GM10266 (cell line): ENCODE results near the gene LDAF1.
"Not testable (repeated sequence)": the region's sequence is repeated elsewhere in the genome, so short reads cannot be mapped to it uniquely, and the experiment has no call there.

Experiments
- DNase-seq: peaks from one replicate; pipeline ENCODE4 v3.0.0; 2012; ENCODE audit errors: extremely low spot score
- TF ChIP-seq, protein P1 (sequence below): IDR thresholded peaks from 2 replicates; pipeline ENCODE4 v1.5.1; 2012; ENCODE audit warnings: mild to moderate bottlenecking, low read depth; ENCODE audit not compliant: control insufficient read depth, insufficient read depth; ENCODE audit errors: missing control alignments

Gene LDAF1

GRCh38 chr16:21128991-21129390, 29.5 kb upstream of the LDAF1 start:
- TF ChIP-seq, protein P1, sequence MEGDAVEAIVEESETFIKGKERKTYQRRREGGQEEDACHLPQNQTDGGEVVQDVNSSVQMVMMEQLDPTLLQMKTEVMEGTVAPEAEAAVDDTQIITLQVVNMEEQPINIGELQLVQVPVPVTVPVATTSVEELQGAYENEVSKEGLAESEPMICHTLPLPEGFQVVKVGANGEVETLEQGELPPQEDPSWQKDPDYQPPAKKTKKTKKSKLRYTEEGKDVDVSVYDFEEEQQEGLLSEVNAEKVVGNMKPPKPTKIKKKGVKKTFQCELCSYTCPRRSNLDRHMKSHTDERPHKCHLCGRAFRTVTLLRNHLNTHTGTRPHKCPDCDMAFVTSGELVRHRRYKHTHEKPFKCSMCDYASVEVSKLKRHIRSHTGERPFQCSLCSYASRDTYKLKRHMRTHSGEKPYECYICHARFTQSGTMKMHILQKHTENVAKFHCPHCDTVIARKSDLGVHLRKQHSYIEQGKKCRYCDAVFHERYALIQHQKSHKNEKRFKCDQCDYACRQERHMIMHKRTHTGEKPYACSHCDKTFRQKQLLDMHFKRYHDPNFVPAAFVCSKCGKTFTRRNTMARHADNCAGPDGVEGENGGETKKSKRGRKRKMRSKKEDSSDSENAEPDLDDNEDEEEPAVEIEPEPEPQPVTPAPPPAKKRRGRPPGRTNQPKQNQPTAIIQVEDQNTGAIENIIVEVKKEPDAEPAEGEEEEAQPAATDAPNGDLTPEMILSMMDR = no peak
- no peak for DNase-seq

DNA sequence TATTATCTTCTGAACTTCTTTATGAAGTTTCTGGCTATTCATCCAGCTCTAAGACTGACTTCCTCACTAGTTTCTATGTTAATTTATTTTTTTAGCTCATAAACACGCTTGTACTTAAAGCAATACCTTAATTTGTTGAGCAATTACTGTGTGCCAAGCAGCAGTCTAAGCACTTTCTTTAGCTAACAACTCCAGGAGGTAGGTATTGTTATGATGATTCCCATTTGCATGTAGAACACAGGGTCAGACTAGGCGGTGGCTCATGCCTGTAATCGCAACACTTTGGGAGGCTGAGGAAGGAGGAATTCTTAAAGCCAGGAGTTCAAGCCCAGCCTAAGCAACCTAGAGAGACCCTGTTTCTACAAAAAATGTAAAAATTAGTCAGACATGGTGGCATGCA, 27.7 kb upstream of the LDAF1 start:
- DNase-seq = no peak
- TF ChIP-seq, protein P1 = no peak

DNA sequence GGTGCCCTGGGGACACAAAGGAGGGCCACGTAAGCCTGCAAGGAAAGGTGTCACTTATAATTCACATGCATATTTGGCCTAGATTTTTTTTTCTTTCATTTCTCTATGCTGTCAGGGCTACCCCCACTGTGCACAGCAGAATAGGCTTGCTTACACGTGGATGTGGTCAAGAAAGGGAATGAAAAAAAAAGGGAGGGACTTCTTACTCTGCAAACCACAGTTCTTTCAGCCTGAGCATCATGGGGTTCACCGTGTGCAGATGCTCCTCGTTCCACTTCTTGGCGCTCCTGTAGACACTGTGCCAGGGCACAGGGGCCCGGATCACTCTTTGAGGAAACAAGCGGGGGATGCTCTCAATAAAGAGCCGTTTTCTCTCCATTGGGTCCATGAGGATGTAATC, 24.4 kb upstream of the LDAF1 start:
- TF ChIP-seq, protein P1 = no peak
- DNase-seq = no peak

DNA sequence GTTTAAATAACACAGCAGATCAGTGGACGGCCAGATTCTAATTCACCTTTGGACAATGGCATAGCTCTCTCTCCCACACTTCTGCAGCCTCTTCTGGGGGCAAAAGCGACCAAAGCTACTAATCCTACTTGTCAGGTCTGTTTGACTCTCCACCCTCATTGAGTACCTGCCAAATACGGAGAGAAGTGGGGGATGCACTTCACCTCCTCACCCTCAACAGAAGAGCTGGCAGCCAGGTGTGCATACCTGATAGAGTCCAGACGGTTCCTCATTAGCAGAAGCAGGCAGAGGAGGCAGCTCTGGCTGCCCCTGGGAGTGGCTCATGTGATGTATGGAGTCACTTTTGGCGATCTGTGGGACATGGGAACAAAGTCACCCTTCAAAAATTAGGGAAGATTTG, 12.7 kb upstream of the LDAF1 start:
- TF ChIP-seq, protein P1 = no peak
- DNase-seq = no peak

DNA sequence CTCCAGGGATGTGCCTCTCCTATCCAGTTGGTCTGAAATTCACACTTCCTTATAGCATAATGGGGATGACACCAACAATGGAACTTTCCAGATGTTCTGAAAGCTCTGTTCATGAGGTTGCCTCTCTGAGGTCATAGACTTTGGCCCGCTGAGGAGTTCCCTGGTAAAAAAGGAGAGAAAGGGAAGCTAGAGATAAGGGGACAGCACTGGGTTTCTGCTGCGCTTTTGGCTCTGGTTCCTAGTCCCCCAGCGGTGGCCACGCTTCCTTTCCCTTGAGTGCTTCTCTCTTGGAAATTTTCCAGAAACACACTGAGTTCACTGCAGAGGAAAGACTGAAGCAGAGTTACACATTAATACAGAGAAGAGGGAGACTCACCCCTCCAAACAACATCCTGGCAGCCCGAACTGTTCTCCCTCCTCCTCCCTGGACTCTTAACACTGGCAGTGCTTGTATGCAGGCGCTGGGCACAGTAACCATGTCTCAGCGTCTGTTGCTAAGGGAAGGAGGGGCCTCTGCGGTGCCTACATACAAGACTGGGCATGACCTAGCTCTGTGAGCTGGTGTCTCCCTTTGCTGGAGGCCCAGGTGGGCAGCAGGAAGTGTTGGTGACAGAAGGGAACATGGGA, 8.0 kb upstream of the LDAF1 start, which contains the start of gene DNAH3:
TSS of gene DNAH3 (minus strand) at position 472 of the 627 bp plus-strand sequence. CDS start 527 bp downstream, outside the sequence.
- TF ChIP-seq, protein P1 = no peak

GRCh38 chr16:21152160-21153030, 6.1 kb upstream of the LDAF1 start:
- DNase-seq = not testable (repeated sequence)

More for the DNA sequence above, 8.0 kb upstream of the LDAF1 start, which contains the start of gene DNAH3:
- no peak for DNase-seq

- not testable (repeated sequence) for DNase-seq
These were observed 5.2 kb upstream of the LDAF1 start for GRCh38 chr16:21153124-21153729.

- not testable (repeated sequence) for DNase-seq
These were observed 2.5 kb upstream of the LDAF1 start for GRCh38 chr16:21156011-21156410.
